GM12892 (cell line): ENCODE results near the gene SFI1.

ENCODE experiments used
- POLR2A ChIP-seq: IDR thresholded peaks from 2 replicates; pipeline ENCODE4 v1.6.1; 2011; ENCODE audit warnings: low read depth, low read length, control low read depth
- POLR2AphosphoS5 ChIP-seq: IDR thresholded peaks from 2 replicates; pipeline ENCODE4 v1.6.1; 2011; ENCODE audit warnings: low read depth, low read length, control low read depth
- TAF1 ChIP-seq: IDR thresholded peaks from 2 replicates; pipeline ENCODE4 v1.6.1; 2011; ENCODE audit warnings: low read depth, mild to moderate bottlenecking, control low read depth, low read length, borderline replicate concordance

DNA sequence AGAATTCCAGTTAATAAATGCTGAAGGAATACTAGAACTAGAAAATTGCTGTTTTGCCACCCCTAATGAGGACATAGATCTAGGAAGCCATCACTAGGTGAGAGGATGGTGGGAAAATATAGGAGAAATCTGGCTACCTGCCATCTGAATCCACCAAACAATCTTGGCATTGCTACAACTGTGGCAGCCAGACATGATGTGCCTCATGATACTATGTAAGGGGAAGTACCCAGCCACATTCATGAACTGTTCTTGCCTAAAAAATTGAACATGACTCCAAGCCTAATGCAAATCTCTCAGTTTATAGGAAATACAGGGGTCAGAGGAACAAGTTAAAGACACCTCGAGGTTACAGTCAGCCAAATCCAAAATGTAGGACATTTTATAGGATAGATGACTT lies 72.8 kb downstream of the SFI1 start:
- TF ChIP-seq POLR2AphosphoS5 (no peak), POLR2A (no peak), TAF1 (no peak)
